ENCODE measurements around the gene PKN3. TPM values are rescaled to one million over a fixed set of nuclear protein-coding genes. Genes with fewer than 3 reads are reported as not detected.
A peak's percentile ranks its signal among the peaks of the same experiment; 100 is the strongest.

The PKN3 gene
- polyA plus RNA-seq, 1 donor from 2014 or later, result 0.06 TPM

DNA sequence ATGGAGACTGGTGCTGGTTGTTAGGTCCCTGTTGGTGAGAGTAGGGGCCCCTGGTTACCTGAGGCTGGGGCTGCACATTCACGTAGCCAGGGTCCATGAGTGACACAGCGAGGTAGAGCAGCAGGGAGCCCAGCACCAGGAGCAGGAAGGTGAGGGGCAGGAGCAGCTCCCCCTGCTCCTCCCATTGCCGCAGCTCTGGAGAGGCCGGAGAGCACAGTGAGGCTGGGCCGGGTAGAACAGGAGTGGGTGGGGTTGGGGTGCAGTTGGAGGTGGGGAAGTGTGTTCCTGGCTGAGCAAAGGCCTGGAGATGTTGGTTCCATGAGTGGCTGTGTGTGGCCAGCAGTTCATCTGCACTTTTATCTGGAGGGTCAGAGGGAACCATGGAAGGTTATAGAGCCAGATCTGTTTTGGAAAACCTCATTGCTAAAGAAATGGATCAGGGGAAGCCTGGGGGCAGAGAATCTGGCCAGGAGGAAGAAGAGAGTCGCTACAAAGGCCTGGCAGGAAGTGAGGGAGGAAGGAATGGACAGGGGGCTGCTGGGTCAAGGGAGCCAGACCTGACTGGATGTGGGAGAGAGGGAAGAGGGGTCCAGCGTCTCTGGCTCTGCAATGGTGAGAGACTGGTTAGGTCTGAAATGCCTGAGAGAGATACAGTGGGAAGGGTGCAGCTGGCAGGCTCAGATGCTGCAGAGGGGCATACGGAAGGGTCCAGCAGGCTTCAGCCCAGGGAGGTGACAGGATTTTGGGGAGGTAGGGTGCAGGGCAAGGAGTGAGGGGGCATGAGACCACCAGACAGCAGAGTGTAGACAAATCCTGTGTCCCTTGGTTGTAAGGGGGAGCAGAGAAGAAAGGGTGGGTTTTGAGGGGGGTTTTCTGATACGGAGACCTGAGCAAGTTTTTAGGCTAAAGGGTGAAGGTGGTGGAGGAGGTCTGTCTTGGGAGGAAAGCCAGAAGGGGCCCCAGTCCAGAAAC, 20.4 kb downstream of the PKN3 start:
- TF ChIP-seq SMC3 (conservative IDR thresholded peaks at IDR 0.05; ENCODE audit: poor library complexity) (no peak), RAD21 (conservative IDR thresholded peaks at IDR 0.05) (no peak)
- Histone ChIP-seq H3K9ac (ENCODE audit: low read length) (no peak overlapping the region), H2AFZ (ENCODE audit: low read depth, low read length) (no peak overlapping the region), H4K20me1 (ENCODE audit: insufficient read depth) (no peaks in the 10 kb centered on the region), H3K79me2 (replicated peaks; ENCODE audit: insufficient read depth, low read length) (no peaks in the 10 kb centered on the region), H3K9me2 (ENCODE audit: insufficient read depth, low read length) (no peaks in the 10 kb centered on the region), H3K27me3 (ENCODE audit: insufficient read depth, low read depth, low read length) (no peaks in the 10 kb centered on the region), H3K9me3 (ENCODE audit: low read length) (no peaks in the 10 kb centered on the region), H3K4me3 (ENCODE audit: low read length) (no peak overlapping the region), H3K4me2 (ENCODE audit: low read length) (no peak overlapping the region), H3K27ac (ENCODE audit: low read length) (no peak overlapping the region), H3F3A (ENCODE audit: insufficient read depth, low read length, poor library complexity, severe bottlenecking) (no peaks in the 10 kb centered on the region), H3K36me3 (ENCODE audit: insufficient read depth, low read length) (no peaks in the 10 kb centered on the region)

- TF ChIP-seq POLR2AphosphoS5 (IDR thresholded peaks at IDR 0.05), result no peak
- Histone ChIP-seq H3K9me3 (ENCODE audit: low read length) (no peaks in the 10 kb centered on the region), H3K36me3 (ENCODE audit: insufficient read depth, low read length) (no peaks in the 10 kb centered on the region), H3K9me2 (ENCODE audit: insufficient read depth, low read length) (no peaks in the 10 kb centered on the region), H3K9ac (ENCODE audit: low read length) (no peak overlapping the region), H2AFZ (ENCODE audit: low read depth, low read length) (no peak overlapping the region), H3K4me3 (ENCODE audit: low read length) (peak overlapping the region; percentile 65), H4K20me1 (ENCODE audit: insufficient read depth) (no peaks in the 10 kb centered on the region), H3K4me2 (ENCODE audit: low read length) (no peak overlapping the region), H3K27me3 (ENCODE audit: insufficient read depth, low read depth, low read length) (no peaks in the 10 kb centered on the region), H3F3A (ENCODE audit: insufficient read depth, low read length, poor library complexity, severe bottlenecking) (no peaks in the 10 kb centered on the region), H3K79me2 (replicated peaks; ENCODE audit: insufficient read depth, low read length) (no peaks in the 10 kb centered on the region), H3K27ac (ENCODE audit: low read length) (no peak overlapping the region)
Observed at GRCh38 chr9:128723352-128723865, 21.1 kb downstream of the PKN3 start.

DNA sequence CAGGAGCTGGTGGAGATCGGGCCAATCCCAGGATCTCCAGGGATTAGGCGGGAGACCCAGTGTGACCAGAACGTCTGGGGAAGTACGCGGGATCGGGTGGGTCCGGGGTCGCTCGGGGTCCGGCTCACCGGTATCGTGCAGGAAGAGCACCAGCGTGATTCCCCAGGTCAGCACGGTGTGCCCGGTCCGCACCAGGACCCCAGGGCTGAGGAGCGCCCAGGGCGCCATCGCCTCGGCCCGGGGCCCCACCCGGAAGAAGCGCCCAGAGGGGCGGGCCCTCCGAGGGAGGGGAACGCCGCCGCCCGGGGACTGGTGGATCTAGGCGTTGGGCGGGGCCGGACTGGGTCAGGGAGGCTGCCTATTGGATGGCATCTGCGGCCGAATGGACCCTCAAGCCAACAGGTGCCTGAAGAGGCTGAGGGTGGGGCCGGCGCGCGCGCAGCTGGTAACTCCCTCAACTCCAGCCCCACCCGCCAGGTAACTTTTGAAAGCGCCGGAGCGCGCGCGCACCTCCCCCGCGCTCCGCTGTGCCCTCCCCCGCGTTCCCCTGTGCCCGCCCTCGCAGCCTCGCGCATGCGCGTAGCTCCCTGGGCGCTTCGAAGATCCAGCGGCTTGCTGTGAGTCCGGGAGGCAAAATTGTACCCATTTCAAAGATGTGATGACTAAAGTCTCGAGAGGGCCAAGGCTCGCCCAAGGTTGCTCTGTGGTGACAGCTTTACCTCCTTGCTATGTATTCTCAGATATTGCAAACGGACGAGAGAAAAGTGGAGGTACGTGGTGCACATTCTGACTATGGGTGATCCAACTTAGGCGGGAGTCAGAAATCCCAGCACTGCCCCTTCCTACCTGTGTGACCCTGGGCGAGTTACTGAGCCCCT, 21.8 kb downstream of the PKN3 start, which contains the start of gene ZDHHC12:
ZDHHC12 (minus strand) TSS at position 262 of the 878 bp plus-strand sequence; CDS start at position 228, 34 bp downstream.
- Histone ChIP-seq H4K20me1 (ENCODE audit: insufficient read depth) (no peaks in the 10 kb centered on the region), H3K36me3 (ENCODE audit: insufficient read depth, low read length) (no peaks in the 10 kb centered on the region), H2AFZ (ENCODE audit: low read depth, low read length) (no peak within 1 kb of the TSS), H3K79me2 (replicated peaks; ENCODE audit: insufficient read depth, low read length) (no peaks in the 10 kb centered on the region), H3K4me3 (ENCODE audit: low read length) (peak within 1 kb of the TSS; percentile 65), H3K9me2 (ENCODE audit: insufficient read depth, low read length) (no peaks in the 10 kb centered on the region), H3K9me3 (ENCODE audit: low read length) (no peaks in the 10 kb centered on the region), H3K4me2 (ENCODE audit: low read length) (peak within 1 kb of the TSS; percentile 5), H3K27me3 (ENCODE audit: insufficient read depth, low read depth, low read length) (no peaks in the 10 kb centered on the region), H3K27ac (ENCODE audit: low read length) (no peak within 1 kb of the TSS), H3F3A (ENCODE audit: insufficient read depth, low read length, poor library complexity, severe bottlenecking) (no peaks in the 10 kb centered on the region), H3K9ac (ENCODE audit: low read length) (no peak within 1 kb of the TSS)
- TF ChIP-seq RAD21 (conservative IDR thresholded peaks at IDR 0.05), result no peak
- no peak for TF ChIP-seq MXI1 (conservative IDR thresholded peaks at IDR 0.05; ENCODE audit: poor library complexity, severe bottlenecking)

DNA sequence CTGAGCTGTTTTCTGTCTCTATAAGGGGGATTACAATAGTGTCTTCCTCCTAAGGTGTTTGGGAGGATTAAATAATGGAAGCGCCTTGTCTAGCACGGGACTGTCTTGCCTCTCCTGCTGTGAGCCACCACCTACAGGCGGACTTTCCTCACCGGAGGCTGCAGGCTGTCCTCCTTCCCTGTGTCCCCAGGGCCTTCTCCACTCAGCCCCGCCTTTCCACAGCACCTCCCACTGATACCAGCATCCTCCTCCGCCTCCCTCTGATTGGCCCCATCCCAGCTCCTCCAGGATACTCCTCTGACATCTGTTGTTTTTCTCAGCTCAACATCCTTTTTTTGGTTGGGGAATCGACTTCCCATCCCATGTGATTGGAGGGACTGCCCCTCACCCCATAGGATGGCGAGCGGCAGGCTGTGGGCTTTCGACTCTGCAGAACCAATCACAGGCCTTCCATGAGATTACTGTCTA, 22.5 kb downstream of the PKN3 start:
- Histone ChIP-seq H3K4me3 (ENCODE audit: low read length) (peak overlapping the region; percentile 65), H3K27ac (ENCODE audit: low read length) (no peak overlapping the region), H3F3A (ENCODE audit: insufficient read depth, low read length, poor library complexity, severe bottlenecking) (no peaks in the 10 kb centered on the region), H3K27me3 (ENCODE audit: insufficient read depth, low read depth, low read length) (no peaks in the 10 kb centered on the region), H3K9ac (ENCODE audit: low read length) (no peak overlapping the region), H3K79me2 (replicated peaks; ENCODE audit: insufficient read depth, low read length) (no peaks in the 10 kb centered on the region), H3K4me2 (ENCODE audit: low read length) (peak overlapping the region; percentile 5), H3K9me3 (ENCODE audit: low read length) (no peaks in the 10 kb centered on the region), H2AFZ (ENCODE audit: low read depth, low read length) (no peak overlapping the region), H4K20me1 (ENCODE audit: insufficient read depth) (no peaks in the 10 kb centered on the region), H3K9me2 (ENCODE audit: insufficient read depth, low read length) (no peaks in the 10 kb centered on the region), H3K36me3 (ENCODE audit: insufficient read depth, low read length) (no peaks in the 10 kb centered on the region)
- TF ChIP-seq SMC3 (conservative IDR thresholded peaks at IDR 0.05; ENCODE audit: poor library complexity) (no peak), TAF1 (IDR thresholded peaks at IDR 0.05; ENCODE audit: low read depth) (no peak), CTCF (IDR thresholded peaks at IDR 0.05; ENCODE audit: poor library complexity, severe bottlenecking) (no peak), EP300 (conservative IDR thresholded peaks at IDR 0.05; ENCODE audit: poor library complexity, severe bottlenecking) (no peak), RAD21 (conservative IDR thresholded peaks at IDR 0.05) (no peak), POLR2AphosphoS5 (IDR thresholded peaks at IDR 0.05) (no peak), EZH2 (IDR thresholded peaks at IDR 0.05; ENCODE audit: borderline replicate concordance, insufficient read depth, low read length, poor library complexity, severe bottlenecking) (no peak), MXI1 (conservative IDR thresholded peaks at IDR 0.05; ENCODE audit: poor library complexity, severe bottlenecking) (no peak)
- TF ChIP-seq, protein P1, sequence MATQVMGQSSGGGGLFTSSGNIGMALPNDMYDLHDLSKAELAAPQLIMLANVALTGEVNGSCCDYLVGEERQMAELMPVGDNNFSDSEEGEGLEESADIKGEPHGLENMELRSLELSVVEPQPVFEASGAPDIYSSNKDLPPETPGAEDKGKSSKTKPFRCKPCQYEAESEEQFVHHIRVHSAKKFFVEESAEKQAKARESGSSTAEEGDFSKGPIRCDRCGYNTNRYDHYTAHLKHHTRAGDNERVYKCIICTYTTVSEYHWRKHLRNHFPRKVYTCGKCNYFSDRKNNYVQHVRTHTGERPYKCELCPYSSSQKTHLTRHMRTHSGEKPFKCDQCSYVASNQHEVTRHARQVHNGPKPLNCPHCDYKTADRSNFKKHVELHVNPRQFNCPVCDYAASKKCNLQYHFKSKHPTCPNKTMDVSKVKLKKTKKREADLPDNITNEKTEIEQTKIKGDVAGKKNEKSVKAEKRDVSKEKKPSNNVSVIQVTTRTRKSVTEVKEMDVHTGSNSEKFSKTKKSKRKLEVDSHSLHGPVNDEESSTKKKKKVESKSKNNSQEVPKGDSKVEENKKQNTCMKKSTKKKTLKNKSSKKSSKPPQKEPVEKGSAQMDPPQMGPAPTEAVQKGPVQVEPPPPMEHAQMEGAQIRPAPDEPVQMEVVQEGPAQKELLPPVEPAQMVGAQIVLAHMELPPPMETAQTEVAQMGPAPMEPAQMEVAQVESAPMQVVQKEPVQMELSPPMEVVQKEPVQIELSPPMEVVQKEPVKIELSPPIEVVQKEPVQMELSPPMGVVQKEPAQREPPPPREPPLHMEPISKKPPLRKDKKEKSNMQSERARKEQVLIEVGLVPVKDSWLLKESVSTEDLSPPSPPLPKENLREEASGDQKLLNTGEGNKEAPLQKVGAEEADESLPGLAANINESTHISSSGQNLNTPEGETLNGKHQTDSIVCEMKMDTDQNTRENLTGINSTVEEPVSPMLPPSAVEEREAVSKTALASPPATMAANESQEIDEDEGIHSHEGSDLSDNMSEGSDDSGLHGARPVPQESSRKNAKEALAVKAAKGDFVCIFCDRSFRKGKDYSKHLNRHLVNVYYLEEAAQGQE (IDR thresholded peaks at IDR 0.05; ENCODE audit: borderline replicate concordance), result no peak
